Stimulated activated CD4-positive, alpha-beta T cell treated with anti-CD3 and anti-CD28 coated beads, Interleukin-2, amount 100 ng/mL, for 4 hours (primary cell): ENCODE measurements around the gene ICAM4.
"Not testable (repeated sequence)": the region's sequence is repeated elsewhere in the genome, so short reads cannot be mapped to it uniquely, and the experiment has no call there.

Source experiments
- DNase-seq: peaks from one replicate; pipeline ENCODE4 v3.0.0-alpha.2; 2020; ENCODE audit warnings: low read depth

Gene ICAM4

GRCh38 chr19:10286803-10287737, at the start of gene ICAM4:
Gene ICAM4, plus strand, starts transcription at chr19:10286955. Its CDS starts 58 bp downstream, at chr19:10287013.
- no peak for DNase-seq

GRCh38 chr19:10237702-10238101, 49.1 kb upstream of the ICAM4 start:
- DNase-seq, result no peak

GRCh38 chr19:10238172-10238783, 48.5 kb upstream of the ICAM4 start:
- no peak for DNase-seq

GRCh38 chr19:10241826-10242449, 44.8 kb upstream of the ICAM4 start:
- not testable (repeated sequence) for DNase-seq

GRCh38 chr19:10243606-10244005, 43.1 kb upstream of the ICAM4 start:
- no peak for DNase-seq

- DNase-seq, result no peak
These were observed 41.4 kb upstream of the ICAM4 start for GRCh38 chr19:10245189-10245939.

- DNase-seq, result no peak
These were observed 40.2 kb upstream of the ICAM4 start for GRCh38 chr19:10246511-10246910.

- peak; percentile 95 for DNase-seq
These were observed 34.7 kb upstream of the ICAM4 start, which contains the start of gene MRPL4 for GRCh38 chr19:10251792-10252694. Gene MRPL4, plus strand, starts transcription at chr19:10252214. Its CDS starts 40 bp downstream, at chr19:10252254.

- DNase-seq, result no peak
These were observed 34.0 kb upstream of the ICAM4 start for GRCh38 chr19:10252707-10253106.

- no peak for DNase-seq
These were observed 32.5 kb upstream of the ICAM4 start for GRCh38 chr19:10254244-10254643.

GRCh38 chr19:10255358-10255757, 31.4 kb upstream of the ICAM4 start:
- DNase-seq, result no peak

GRCh38 chr19:10256551-10256950, 30.2 kb upstream of the ICAM4 start:
- DNase-seq, result no peak

GRCh38 chr19:10256970-10257615, 29.7 kb upstream of the ICAM4 start:
- no peak for DNase-seq

- DNase-seq, result no peak
These were observed 28.6 kb upstream of the ICAM4 start for GRCh38 chr19:10258080-10258710.

GRCh38 chr19:10259162-10259905, 27.4 kb upstream of the ICAM4 start:
- DNase-seq, result peak; percentile 90

GRCh38 chr19:10260141-10260584, 26.6 kb upstream of the ICAM4 start:
- peak; percentile 55 for DNase-seq

- no peak for DNase-seq
These were observed 24.0 kb upstream of the ICAM4 start for GRCh38 chr19:10262771-10263170.

- DNase-seq, result no peak
These were observed 20.0 kb upstream of the ICAM4 start for GRCh38 chr19:10266706-10267105.

GRCh38 chr19:10268071-10268470, 18.7 kb upstream of the ICAM4 start:
- no peak for DNase-seq
